GM10266 (cell line): Measurements from ENCODE around the gene HOXD3.

Experiments used
- DNase-seq: peaks from one replicate; pipeline ENCODE4 v3.0.0; 2012; ENCODE audit errors: extremely low spot score
- TF ChIP-seq, protein P1 (sequence below): IDR thresholded peaks from 2 replicates; pipeline ENCODE4 v1.5.1; 2012; ENCODE audit warnings: mild to moderate bottlenecking, low read depth; ENCODE audit not compliant: control insufficient read depth, insufficient read depth; ENCODE audit errors: missing control alignments

Gene HOXD3

DNA sequence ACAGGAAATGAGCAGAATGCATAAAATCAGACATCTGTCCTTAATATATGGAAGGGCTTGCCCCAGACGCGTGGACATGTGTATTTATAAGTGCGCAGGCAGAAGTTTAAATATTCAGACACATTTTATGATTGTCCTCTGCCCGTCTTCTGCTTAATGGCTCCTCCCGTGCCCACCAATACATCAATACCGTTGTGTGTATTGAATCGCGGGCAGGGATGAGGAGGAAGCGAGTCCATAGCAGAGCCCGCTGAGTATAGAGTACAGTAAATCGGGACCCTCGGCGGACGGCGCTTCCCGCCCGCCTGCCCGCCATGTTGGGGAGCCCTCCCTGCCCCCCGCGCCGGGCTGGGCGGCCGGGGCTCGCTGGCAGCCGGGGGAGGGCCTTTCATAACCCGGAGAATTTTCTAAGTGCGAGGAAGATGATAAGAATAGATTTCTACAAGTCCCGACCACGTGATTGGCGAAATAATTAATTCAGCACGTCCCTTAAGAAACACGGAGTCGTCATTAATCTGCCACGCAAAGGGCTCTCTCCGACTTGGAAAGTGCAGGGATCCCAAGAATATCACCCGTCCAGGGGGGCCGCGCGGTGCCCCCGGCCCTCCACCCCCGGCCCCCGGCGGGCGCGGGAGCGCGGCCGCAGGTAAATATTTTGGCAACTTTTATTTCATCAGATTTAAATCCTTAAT lies at the start of gene HOXD3:
HOXD3 (plus strand) TSS at position 501 of the 692 bp plus-strand sequence. CDS start 11,808 bp downstream, outside the sequence.
- TF ChIP-seq, protein P1, sequence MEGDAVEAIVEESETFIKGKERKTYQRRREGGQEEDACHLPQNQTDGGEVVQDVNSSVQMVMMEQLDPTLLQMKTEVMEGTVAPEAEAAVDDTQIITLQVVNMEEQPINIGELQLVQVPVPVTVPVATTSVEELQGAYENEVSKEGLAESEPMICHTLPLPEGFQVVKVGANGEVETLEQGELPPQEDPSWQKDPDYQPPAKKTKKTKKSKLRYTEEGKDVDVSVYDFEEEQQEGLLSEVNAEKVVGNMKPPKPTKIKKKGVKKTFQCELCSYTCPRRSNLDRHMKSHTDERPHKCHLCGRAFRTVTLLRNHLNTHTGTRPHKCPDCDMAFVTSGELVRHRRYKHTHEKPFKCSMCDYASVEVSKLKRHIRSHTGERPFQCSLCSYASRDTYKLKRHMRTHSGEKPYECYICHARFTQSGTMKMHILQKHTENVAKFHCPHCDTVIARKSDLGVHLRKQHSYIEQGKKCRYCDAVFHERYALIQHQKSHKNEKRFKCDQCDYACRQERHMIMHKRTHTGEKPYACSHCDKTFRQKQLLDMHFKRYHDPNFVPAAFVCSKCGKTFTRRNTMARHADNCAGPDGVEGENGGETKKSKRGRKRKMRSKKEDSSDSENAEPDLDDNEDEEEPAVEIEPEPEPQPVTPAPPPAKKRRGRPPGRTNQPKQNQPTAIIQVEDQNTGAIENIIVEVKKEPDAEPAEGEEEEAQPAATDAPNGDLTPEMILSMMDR = no peak
- no peak for DNase-seq

DNA sequence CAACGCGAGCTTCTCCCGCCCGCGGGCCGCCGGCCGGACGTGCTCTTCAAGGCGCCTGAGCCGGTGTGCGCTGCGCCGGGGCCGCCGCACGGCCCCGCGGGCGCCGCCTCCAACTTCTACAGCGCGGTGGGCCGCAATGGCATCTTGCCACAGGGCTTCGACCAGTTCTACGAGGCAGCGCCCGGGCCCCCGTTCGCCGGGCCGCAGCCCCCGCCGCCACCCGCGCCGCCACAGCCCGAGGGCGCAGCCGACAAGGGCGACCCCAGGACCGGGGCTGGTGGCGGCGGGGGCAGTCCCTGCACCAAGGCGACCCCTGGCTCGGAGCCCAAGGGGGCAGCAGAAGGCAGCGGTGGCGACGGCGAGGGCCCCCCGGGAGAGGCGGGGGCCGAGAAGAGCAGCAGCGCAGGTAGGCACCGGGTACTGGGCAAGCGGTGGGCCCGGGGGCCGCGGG lies 49.4 kb upstream of the HOXD3 start:
- DNase-seq = no peak
- TF ChIP-seq, protein P1 = no peak

DNA sequence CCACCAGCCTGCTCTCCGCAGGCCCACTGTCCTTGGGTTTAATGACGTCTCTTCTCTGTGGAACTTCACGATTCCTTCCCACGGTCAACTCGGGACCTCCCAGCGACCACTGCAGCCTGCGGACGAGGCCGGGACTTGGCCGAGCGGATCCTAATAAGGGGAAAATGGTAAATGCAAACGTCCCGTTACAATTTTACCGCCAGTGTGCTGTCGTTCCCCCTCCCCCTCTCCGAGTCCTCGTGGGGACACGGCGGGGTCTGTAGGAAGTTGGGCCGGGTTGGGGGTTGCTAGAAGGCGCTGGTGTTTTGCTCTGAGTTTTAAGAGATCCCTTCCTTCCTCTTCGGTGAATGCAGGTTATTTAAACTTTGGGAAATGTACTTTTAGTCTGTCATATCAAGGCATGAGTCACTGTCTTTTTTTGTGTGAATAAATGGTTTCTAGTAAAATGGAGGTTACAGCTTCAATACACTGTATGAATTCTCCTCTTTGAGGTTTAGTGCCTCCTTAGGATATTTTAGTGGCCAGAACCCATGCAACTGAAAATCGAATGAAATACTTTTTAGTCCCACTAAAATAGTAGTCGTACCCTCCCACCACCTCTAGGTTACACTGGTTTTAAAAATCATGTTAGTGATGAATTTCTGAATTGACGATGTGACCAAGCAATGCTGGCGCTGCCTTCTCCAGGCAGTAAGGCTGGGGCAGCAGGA lies 47.8 kb upstream of the HOXD3 start:
- TF ChIP-seq, protein P1 = no peak
- DNase-seq = no peak

DNA sequence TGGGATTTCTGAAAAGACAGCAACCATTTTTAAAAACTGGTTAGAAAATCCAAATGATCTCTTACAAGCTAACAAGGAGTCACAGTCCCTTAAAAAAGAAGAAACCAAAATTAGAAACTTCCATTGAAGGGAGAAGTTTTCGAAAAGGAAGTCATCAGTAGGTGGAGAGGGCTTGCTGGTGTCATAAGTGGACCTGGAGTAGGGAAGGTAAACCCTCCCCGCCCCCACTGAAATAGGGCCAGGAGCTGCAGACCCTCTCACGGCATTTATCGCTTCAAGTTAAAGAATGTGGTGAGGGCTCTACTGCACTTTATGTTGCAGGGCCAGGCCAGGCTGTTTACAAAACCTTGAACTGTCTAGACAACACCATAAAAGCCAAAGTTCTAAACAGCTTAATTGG lies 47.2 kb upstream of the HOXD3 start:
- no peak for DNase-seq
- TF ChIP-seq, protein P1 = no peak

DNA sequence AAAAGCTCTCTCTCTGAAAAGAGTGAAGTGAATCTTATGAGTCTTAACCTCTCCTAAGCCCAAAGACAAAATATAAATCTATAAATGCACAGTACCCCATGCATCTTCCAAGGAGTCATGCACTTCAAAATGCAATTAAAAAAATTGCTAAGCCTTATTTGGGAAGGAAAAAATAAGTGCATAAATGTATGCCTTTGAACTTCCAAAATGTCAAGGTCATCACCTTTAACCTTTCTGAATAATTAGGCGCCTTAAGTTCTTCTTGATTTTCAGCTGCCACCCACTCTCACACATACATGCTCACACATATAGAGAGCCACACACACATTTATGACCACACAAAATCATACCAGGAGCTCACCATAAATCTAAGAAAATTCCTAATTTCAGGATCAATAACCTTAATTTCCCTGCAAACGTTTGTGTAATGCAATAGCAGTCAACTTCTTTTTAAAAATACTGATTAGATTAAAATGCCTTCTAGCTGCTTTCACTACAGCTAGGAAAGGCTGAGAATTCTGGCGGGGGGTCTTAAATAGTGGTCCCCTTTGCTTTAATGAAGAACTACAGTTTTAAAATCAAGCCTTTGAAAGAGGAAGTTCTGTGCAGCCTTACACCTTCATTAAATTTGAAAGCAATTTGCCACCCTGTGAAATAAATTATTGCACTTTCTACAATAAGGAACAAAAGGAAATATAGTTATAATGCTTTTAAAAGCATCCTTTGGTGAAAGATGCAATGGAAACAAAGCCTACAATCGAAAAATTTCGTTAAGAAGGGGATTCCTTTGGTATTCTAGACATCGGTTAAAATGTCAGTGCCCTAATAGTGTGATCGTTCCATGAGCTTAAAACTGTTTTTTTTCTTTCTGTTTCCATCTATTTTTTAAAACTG lies 46.4 kb upstream of the HOXD3 start:
- TF ChIP-seq, protein P1 = no peak

DNA sequence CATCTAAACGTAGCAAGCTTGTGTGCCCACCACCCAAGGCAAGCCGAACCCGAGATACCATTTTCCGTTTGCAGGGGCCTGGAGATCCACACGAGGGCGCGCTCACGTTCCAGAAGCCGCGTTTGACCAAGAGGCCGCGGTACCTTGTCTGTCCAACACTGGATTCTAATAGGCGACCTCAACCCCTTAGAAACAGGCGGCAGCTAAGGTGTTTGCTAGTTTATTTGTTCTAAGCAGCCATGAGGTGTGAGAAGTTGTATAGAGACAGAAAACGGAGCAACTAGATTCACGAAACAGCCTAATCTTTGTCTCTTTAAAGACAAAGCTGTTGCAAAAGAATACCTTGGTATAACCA lies 45.8 kb upstream of the HOXD3 start:
- TF ChIP-seq, protein P1 = peak; percentile 70
- DNase-seq = peak; percentile 78

More for the DNA sequence above, 46.4 kb upstream of the HOXD3 start:
- DNase-seq = no peak
